ENCODE results near the gene OXGR1.

DNA sequence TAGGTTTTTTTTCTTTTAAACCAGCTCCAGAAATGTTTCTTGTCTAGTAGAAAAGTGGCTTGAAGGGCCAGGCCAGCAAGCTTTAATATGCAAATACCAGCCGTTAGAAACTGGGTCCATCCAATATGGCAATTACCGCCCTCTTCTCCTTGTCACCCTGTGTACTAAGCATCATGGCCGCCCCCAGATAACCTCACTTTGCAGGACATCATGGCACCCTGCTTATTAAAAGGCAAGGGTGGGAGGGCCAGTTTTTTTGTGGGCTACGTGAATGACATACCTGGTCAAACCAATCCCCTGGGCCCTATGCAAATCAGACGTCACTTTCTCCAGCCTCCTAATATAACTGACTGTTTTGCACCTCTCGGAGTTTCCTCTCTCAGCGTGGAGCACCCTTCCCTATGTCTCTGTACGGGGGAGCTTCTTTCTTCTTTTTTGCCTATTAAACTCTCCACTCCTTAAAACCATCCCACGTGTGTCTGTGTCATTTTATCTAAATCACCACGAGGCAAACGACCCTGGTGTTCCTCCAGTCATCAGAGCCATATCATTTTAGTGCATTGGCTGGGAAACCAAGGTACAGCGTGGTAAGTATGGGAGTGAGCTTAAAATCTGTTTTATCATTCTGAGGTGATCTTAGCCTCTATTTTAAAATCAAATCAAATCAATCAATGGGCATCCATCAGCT lies 27.7 kb downstream of the OXGR1 start:
- TF ChIP-seq REST (IDR thresholded peaks at IDR 0.05; ENCODE audit: insufficient replicate concordance, low read depth) = no peak
- no peak for TF ChIP-seq CTCF (IDR thresholded peaks at IDR 0.05; ENCODE audit: insufficient read depth, low read length)
- TF ChIP-seq GABPA (IDR thresholded peaks at IDR 0.05; ENCODE audit: low read depth) = no peak

Measured in HL-60 (cell line).